Endothelial cell of umbilical vein (primary cell): ENCODE data around the gene ZNF740. TPM values are rescaled to one million over a fixed set of nuclear protein-coding genes. Genes with fewer than 3 reads are reported as not detected.

ENCODE experiments used
- BruUV-seq: library from RNA; stranded (reverse); fragments of 400-500 nt; replicated peaks from 2 replicates; lab custom pipeline; 2021; lab: Mats Ljungman, UMichigan
- CTCF ChIA-PET: fragments of 300-600, 350-600 bp; sonication (Branson Sonifier 250); formaldehyde crosslinking; loops from one replicate; lab custom pipeline; 2021; ENCODE audit warnings: antibody characterized with exemption, inconsistent platforms; lab: Charles Lee
- POLR2A ChIA-PET: fragments of 300-600, 350-600 bp; sonication (Branson Sonifier 250); formaldehyde crosslinking; loops from one replicate; lab custom pipeline; 2021; ENCODE audit warnings: antibody characterized with exemption, inconsistent platforms; lab: Charles Lee
- DNase-seq: peaks from one replicate; pipeline ENCODE4 v3.0.0-alpha.2; 2011; ENCODE audit warnings: low read depth, low spot score
- FAIRE-seq: peaks from 2 replicates; lab custom pipeline; 2011; peaks lifted over from hg19 to GRCh38; lab: Jason Lieb, UNC
- H2AFZ ChIP-seq: 2 replicates; pipeline ENCODE4 v1.6.0; 2012; ENCODE audit warnings: low read depth, low read length, control low read depth, inconsistent platforms
- H3K27ac ChIP-seq: 2 replicates; pipeline ENCODE4 v1.5.1; 2011; ENCODE audit warnings: low read depth, mild to moderate bottlenecking, control low read depth, low read length, moderate library complexity; ENCODE audit not compliant: insufficient read depth
- H3K27me3 ChIP-seq, 2 experiments: 2 replicates each; pipeline versions ENCODE4 v1.6.0 to v1.6.1; 2011; ENCODE audit warnings: low read length in 2 of 2, mixed read lengths in 1 of 2; ENCODE audit not compliant: control insufficient read depth in 2 of 2, insufficient read depth in 2 of 2
- H3K36me3 ChIP-seq, 2 experiments: 2 replicates in 1 of 2; 3 replicates in 1 of 2; pipeline ENCODE4 v1.5.1; 2011; ENCODE audit warnings: low read length in 2 of 2, mild to moderate bottlenecking in 1 of 2, moderate library complexity in 1 of 2; ENCODE audit not compliant: control insufficient read depth in 2 of 2, insufficient read depth in 2 of 2; ENCODE audit errors: extremely low read depth in 1 of 2
- H3K4me1 ChIP-seq: 3 replicates; pipeline ENCODE4 v1.5.1; 2011; ENCODE audit warnings: mild to moderate bottlenecking, low read length; ENCODE audit not compliant: control insufficient read depth, insufficient read depth; ENCODE audit errors: extremely low read depth
- H3K4me2 ChIP-seq: 2 replicates; pipeline ENCODE4 v1.6.1; 2011; ENCODE audit warnings: low read length, control low read depth, mixed read lengths; ENCODE audit not compliant: insufficient read depth
- H3K4me3 ChIP-seq, 3 experiments: fragments of 200-600 bp in 1 of 3; sonication (generic), shearing (Covaris generic) in 1 of 3; replicated peaks in 1 of 3; 2 replicates each; pipeline ENCODE4 v1.5.1; 2011 to 2016; ENCODE audit warnings: control low read depth in 3 of 3, low read length in 3 of 3, mild to moderate bottlenecking in 2 of 3, inconsistent platforms in 1 of 3, low read depth in 1 of 3, moderate library complexity in 1 of 3; ENCODE audit not compliant: insufficient read depth in 1 of 3
- H3K79me2 ChIP-seq: 2 replicates; pipeline ENCODE4 v1.6.0; 2012; ENCODE audit warnings: low read length, inconsistent platforms; ENCODE audit not compliant: control insufficient read depth, insufficient read depth
- H3K9ac ChIP-seq: replicated peaks from 2 replicates; pipeline ENCODE3; 2011; ENCODE audit warnings: low read length, control low read depth; ENCODE audit not compliant: insufficient read depth; ENCODE audit errors: extremely low read depth
- H3K9me1 ChIP-seq: replicated peaks from 3 replicates; pipeline ENCODE4 v1.6.0; 2011; ENCODE audit warnings: mild to moderate bottlenecking, low read length; ENCODE audit not compliant: control insufficient read depth, insufficient read depth; ENCODE audit errors: extremely low read depth
- H3K9me3 ChIP-seq: replicated peaks from 2 replicates; pipeline ENCODE4 v1.5.1; 2012; ENCODE audit warnings: low read length, inconsistent platforms; ENCODE audit not compliant: control insufficient read depth, insufficient read depth
- H4K20me1 ChIP-seq: replicated peaks from 2 replicates; pipeline ENCODE3; 2011; ENCODE audit warnings: mild to moderate bottlenecking, low read length; ENCODE audit not compliant: control insufficient read depth, insufficient read depth; ENCODE audit errors: extremely low read depth
- EZH2 ChIP-seq: IDR thresholded peaks from 2 replicates; pipeline ENCODE4 v1.6.1; 2012; ENCODE audit warnings: borderline replicate concordance, low read depth, mild to moderate bottlenecking, moderate library complexity, low read length, inconsistent platforms; ENCODE audit not compliant: severe bottlenecking
- FOS ChIP-seq: IDR thresholded peaks from 2 replicates; pipeline ENCODE4 v1.6.1; 2011; ENCODE audit warnings: mild to moderate bottlenecking, low read length, moderate library complexity, borderline replicate concordance; ENCODE audit not compliant: insufficient read depth
- GATA2 ChIP-seq: IDR thresholded peaks from 2 replicates; pipeline ENCODE4 v1.7.0; 2011; ENCODE audit warnings: low read depth, mild to moderate bottlenecking, moderate library complexity, mixed read lengths, low read length; ENCODE audit not compliant: insufficient read length, insufficient read depth
- JUN ChIP-seq: IDR thresholded peaks from 2 replicates; pipeline ENCODE4 v1.6.1; 2011; ENCODE audit warnings: borderline replicate concordance, low read depth; ENCODE audit not compliant: insufficient read length, insufficient read depth
- MAX ChIP-seq: IDR thresholded peaks from 2 replicates; pipeline ENCODE4 v1.6.1; 2011; ENCODE audit not compliant: insufficient read depth, insufficient read length
- MYC ChIP-seq: IDR thresholded peaks from one replicate; pipeline ENCODE4 v1.6.1; 2011; ENCODE audit warnings: mild to moderate bottlenecking, low read depth, low read length
- POLR2A ChIP-seq: IDR thresholded peaks from 2 replicates; pipeline ENCODE4 v1.6.1; 2012; ENCODE audit warnings: low read depth, mild to moderate bottlenecking, control low read depth, low read length
- POLR2AphosphoS5 ChIP-seq: IDR thresholded peaks from 2 replicates; pipeline ENCODE4 v1.6.1; 2012; ENCODE audit warnings: low read depth, mild to moderate bottlenecking, control low read depth, low read length, moderate library complexity; ENCODE audit not compliant: insufficient read depth
- dilution Hi-C: fragments of 300-500 bp; cut with MboI; formaldehyde crosslinking; loops from one replicate; pipeline ENCODE4 v1.15.0; 2019; ENCODE audit warnings: low sequenced_read_pairs; ENCODE audit not compliant: extremely low pct_ligation_motif_present
- intact Hi-C: fragments of 100-400 bp; cut with micrococcal nuclease; formaldehyde crosslinking; loops from one replicate; pipeline ENCODE4 v1.10.0; 2022
- polyA plus RNA-seq, 4 experiments: library from polyadenylated mRNA; depleted of rRNA in 3 of 4; stranded (reverse) in 3 of 4; unstranded in 1 of 4; fragments of >200 nt; gene quantifications; 2 replicates each; pipeline versions ENCODE4 v1.2.1 to v1.2.3, GENCODE V29; 2011 to 2012; ENCODE audit warnings: missing spikeins in 1 of 4
- total RNA-seq: library from RNA; stranded (reverse); gene quantifications from 2 replicates; pipeline ENCODE4 v1.2.3, GENCODE V29; 2021
- TF ChIP-seq, protein P1 (sequence below), 2 donors: IDR thresholded peaks; 1 replicate in 1 of 2; 2 replicates in 1 of 2; pipeline ENCODE4 v1.5.1; 2011; ENCODE audit warnings: low read length in 2 of 2, mild to moderate bottlenecking in 2 of 2, moderate library complexity in 2 of 2, control low read depth in 1 of 2, inconsistent platforms in 1 of 2, low read depth in 1 of 2; ENCODE audit not compliant: insufficient read depth in 1 of 2; ENCODE audit errors: extremely low read depth in 1 of 2

Gene ZNF740
- total and polyA plus RNA-seq, 2 donors (not counting 3 experiments of a cell fraction or from before 2014, with no cell fraction given) = 10.5 to 38.1 TPM

GRCh38 chr12:53185582-53186153 lies 5.1 kb downstream of the ZNF740 start:
- DNase-seq (no peak), FAIRE-seq (no peak)
- Histone ChIP-seq H3K4me1 (peaks cover 21% of the 10 kb centered on the region), H2AFZ (no peak overlapping the region), H3K9me1 (no peaks in the 10 kb centered on the region), H3K4me3 (no peak overlapping the region), H3K9me3 (no peaks in the 10 kb centered on the region), H3K27me3 (no peaks in the 10 kb centered on the region), H3K79me2 (peaks cover 20% of the 10 kb centered on the region), H3K27ac (no peak overlapping the region), H3K36me3 (peaks cover 27 to 34% of the 10 kb centered on the region in 2 experiments), H3K4me2 (no peak overlapping the region), H3K9ac (no peak overlapping the region), H4K20me1 (no peaks in the 10 kb centered on the region)
- intact Hi-C loops = no loop called here
- dilution Hi-C loops = loop anchor here (10.0 kb wide), 1 partner anchor 51 kb away; no protein-coding TSS in a partner anchor
- POLR2A ChIA-PET = no interaction called here
- TF ChIP-seq POLR2AphosphoS5 (no peak), MYC (no peak), FOS (no peak), GATA2 (no peak), POLR2A (no peak), MAX (no peak), EZH2 (no peak), JUN (no peak)
- TF ChIP-seq, protein P1, sequence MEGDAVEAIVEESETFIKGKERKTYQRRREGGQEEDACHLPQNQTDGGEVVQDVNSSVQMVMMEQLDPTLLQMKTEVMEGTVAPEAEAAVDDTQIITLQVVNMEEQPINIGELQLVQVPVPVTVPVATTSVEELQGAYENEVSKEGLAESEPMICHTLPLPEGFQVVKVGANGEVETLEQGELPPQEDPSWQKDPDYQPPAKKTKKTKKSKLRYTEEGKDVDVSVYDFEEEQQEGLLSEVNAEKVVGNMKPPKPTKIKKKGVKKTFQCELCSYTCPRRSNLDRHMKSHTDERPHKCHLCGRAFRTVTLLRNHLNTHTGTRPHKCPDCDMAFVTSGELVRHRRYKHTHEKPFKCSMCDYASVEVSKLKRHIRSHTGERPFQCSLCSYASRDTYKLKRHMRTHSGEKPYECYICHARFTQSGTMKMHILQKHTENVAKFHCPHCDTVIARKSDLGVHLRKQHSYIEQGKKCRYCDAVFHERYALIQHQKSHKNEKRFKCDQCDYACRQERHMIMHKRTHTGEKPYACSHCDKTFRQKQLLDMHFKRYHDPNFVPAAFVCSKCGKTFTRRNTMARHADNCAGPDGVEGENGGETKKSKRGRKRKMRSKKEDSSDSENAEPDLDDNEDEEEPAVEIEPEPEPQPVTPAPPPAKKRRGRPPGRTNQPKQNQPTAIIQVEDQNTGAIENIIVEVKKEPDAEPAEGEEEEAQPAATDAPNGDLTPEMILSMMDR (IDR thresholded peaks at IDR 0.05; ENCODE audit: extremely low read depth in 1 of 2, insufficient read depth in 1 of 2, low read depth in 1 of 2, low read length in 2 of 2) = no peak
- BruUV-seq = no TSS peak
- CTCF ChIA-PET = interaction anchor here (0.5 to 3.4 kb wide), 3 partner anchors 12 to 201 kb away, joined by 3 to 28 read pairs (median 3); no protein-coding TSS in a partner anchor
